Progenitor cell of endocrine pancreas (in vitro differentiated cells): ENCODE results near the gene CCDC137. TPM values are rescaled to one million over a fixed set of nuclear protein-coding genes. Genes with fewer than 3 reads are reported as not detected.
A peak's percentile ranks its signal among the peaks of the same experiment; 100 is the strongest.

ENCODE experiments used
- DNase-seq: peaks from one replicate; pipeline ENCODE4 v3.0.0; 2021; ENCODE audit warnings: low spot score; ENCODE audit not compliant: unreplicated experiment
- H3K27ac Mint-ChIP-seq: 2 replicates; pipeline ENCODE4 v1.8.0; 2021; ENCODE audit warnings: mild to moderate bottlenecking, moderate library complexity, mixed read lengths
- H3K27me3 Mint-ChIP-seq: 2 replicates; pipeline ENCODE4 v1.8.0; 2021; ENCODE audit warnings: mixed read lengths
- H3K36me3 Mint-ChIP-seq: 2 replicates; pipeline ENCODE4 v1.8.0; 2022; ENCODE audit warnings: mixed read lengths; ENCODE audit not compliant: insufficient read depth
- H3K4me1 Mint-ChIP-seq: 2 replicates; pipeline ENCODE4 v1.8.0; 2021; ENCODE audit warnings: low read depth, mixed read lengths
- H3K4me3 Mint-ChIP-seq: 2 replicates; pipeline ENCODE4 v1.8.0; 2021; ENCODE audit warnings: low read depth, mild to moderate bottlenecking, moderate library complexity, mixed read lengths
- H3K9me3 Mint-ChIP-seq: 2 replicates; pipeline ENCODE4 v1.8.0; 2021; ENCODE audit warnings: low read depth, mixed read lengths
- total RNA-seq: library from RNA; stranded (reverse); gene quantifications from 2 replicates; pipeline ENCODE4 v1.2.1, GENCODE V29; 2021
- TF ChIP-seq, protein P1 (sequence below): fragments of 200-600 bp; sonication (generic); IDR thresholded peaks from one replicate; pipeline ENCODE4 v1.5.0; 2021; ENCODE audit warnings: antibody characterized with exemption, mild to moderate bottlenecking; ENCODE audit not compliant: unreplicated experiment

The CCDC137 gene
- total RNA-seq, 1 donor from 2014 or later, result 26.6 TPM

DNA sequence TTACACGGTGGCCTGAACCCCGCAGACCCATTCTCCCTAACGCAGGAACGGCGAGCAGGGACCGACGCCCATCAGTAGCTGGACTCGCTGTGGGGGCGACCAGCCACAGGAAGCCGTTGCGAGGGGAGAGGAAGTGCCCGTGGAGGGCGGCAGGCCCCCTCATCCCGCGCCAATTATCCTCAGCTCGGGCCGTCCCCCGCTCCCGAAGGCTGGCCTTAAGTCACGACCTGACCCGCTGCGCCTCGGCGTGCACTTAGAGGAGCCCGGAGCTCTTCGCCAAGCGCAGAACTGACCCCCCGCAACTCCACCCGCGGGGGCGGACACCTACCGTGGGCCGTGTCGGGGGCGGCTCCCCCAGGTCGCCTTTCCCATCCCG lies 16.7 kb downstream of the CCDC137 start:
- TF ChIP-seq, protein P1, sequence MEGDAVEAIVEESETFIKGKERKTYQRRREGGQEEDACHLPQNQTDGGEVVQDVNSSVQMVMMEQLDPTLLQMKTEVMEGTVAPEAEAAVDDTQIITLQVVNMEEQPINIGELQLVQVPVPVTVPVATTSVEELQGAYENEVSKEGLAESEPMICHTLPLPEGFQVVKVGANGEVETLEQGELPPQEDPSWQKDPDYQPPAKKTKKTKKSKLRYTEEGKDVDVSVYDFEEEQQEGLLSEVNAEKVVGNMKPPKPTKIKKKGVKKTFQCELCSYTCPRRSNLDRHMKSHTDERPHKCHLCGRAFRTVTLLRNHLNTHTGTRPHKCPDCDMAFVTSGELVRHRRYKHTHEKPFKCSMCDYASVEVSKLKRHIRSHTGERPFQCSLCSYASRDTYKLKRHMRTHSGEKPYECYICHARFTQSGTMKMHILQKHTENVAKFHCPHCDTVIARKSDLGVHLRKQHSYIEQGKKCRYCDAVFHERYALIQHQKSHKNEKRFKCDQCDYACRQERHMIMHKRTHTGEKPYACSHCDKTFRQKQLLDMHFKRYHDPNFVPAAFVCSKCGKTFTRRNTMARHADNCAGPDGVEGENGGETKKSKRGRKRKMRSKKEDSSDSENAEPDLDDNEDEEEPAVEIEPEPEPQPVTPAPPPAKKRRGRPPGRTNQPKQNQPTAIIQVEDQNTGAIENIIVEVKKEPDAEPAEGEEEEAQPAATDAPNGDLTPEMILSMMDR, result no peak
- Mint-ChIP-seq H3K27ac (peak overlapping the region; percentile 88), H3K4me3 (peak overlapping the region; percentile 89), H3K36me3 (peaks cover 8% of the 10 kb centered on the region), H3K4me1 (peaks cover 13% of the 10 kb centered on the region), H3K27me3 (no peaks in the 10 kb centered on the region), H3K9me3 (no peaks in the 10 kb centered on the region)
- no peak for DNase-seq

DNA sequence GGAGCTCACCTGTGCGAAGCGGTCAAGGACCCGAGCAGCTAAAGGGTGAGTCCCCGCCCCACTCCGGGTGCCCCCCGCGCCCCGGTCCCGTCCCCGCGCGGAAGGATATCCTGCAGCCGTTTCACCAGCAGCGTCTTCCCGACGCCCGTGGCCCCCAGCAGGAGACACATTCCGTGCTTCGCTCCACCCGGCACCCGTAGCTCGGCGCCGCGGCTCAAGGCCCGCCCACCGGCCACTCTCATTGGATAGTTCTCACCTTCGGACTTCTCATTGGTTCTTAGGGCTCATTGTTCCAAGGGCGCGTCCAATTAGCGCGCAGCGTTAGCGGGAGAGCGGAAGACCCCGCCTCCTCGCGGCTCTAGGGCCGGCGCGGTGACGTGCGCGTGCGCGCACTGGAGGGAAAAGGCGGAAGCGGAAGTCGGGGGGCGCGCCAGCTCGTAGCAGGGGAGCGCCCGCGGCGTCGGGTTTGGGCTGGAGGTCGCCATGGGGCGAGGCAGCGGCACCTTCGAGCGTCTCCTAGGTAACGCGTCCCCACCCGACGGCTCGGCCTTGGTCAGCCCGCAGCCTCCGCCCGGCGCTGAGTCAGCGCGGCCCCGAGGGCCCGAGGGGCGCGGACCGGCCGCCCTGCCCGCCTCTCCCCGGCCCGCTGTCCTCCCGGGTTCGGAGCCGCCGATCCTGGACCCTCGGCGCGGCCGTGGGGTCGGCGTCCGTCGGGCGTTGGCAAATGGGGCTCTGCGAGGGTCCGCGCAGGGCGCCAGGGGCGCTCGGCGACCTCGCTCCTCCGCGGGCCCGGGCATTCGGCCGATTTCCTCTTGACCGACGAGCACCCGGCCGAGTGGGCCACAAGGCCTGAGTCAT lies 17.3 kb downstream of the CCDC137 start, which contains the start of the genes ARL16 and HGS:
TSS of gene ARL16 (minus strand) at position 214 of the 858 bp plus-strand sequence. CDS start at position 170, 44 bp downstream.
TSS of gene HGS (plus strand) at position 428 of the 858 bp plus-strand sequence. CDS start at position 484, 56 bp downstream.
- peak; percentile 97 for DNase-seq
- H3K4me1 Mint-ChIP-seq, result peaks cover 13% of the 10 kb centered on the region
- TF ChIP-seq, protein P1, result no peak
- H3K4me3 Mint-ChIP-seq, result peak within 1 kb of the TSS; percentile 89
- no peaks in the 10 kb centered on the region for H3K9me3 Mint-ChIP-seq
- H3K27ac Mint-ChIP-seq, result peak within 1 kb of the TSS; percentile 94
- H3K36me3 Mint-ChIP-seq, result peaks cover 10% of the 10 kb centered on the region
- no peaks in the 10 kb centered on the region for H3K27me3 Mint-ChIP-seq

DNA sequence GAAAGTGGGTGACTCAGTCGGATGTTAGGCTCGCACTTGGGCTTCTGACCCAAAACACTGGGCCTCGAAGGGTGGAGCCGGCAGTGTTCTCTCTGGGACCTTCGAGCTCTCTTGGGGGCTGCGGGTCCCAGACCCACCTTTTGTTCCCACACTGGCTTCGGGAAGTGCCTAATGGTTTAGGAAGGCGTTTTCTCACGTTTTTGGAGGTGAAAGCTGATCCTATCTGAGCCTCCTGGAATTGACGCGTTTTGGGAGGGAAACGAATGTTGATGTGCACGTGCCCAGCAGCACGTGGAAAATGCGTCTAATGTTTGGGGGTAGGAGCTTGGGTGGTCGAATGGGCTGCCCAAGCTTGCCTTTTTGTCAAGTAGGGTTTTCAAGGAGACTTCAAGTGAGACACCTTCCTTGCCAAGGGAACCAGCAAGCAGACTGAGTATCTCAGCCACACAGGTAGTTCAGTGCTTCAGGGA lies 17.9 kb downstream of the CCDC137 start:
- DNase-seq, result no peak
- H3K27me3 Mint-ChIP-seq, result no peaks in the 10 kb centered on the region
- peak overlapping the region; percentile 92 for H3K27ac Mint-ChIP-seq
- H3K4me1 Mint-ChIP-seq, result peaks cover 13% of the 10 kb centered on the region
- peaks cover 10% of the 10 kb centered on the region for H3K36me3 Mint-ChIP-seq
- peak overlapping the region; percentile 78 for H3K4me3 Mint-ChIP-seq
- TF ChIP-seq, protein P1, result no peak
- no peaks in the 10 kb centered on the region for H3K9me3 Mint-ChIP-seq

DNA sequence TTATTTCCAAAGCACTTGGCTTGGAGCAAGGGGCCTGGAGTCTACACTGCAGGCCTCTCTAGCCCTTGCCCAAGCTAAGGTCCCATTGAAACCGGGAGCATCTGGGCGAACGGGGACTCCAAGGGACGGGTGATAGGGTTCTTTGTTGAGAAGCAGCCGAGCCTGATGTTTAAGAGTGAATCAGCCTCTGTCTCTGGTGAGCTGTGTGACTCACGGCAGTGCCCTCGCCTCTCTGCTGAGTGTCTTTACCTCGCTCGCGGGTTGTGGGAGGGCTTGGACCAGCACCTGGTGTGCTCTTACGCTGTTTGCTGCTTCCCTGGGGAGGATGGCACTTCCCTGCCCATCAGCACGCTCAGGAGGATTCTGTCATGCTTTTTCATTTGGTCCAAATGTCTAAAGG lies 18.6 kb downstream of the CCDC137 start:
- Mint-ChIP-seq H3K4me3 (peak overlapping the region; percentile 78), H3K9me3 (no peaks in the 10 kb centered on the region), H3K27ac (peak overlapping the region; percentile 92), H3K4me1 (peaks cover 13% of the 10 kb centered on the region), H3K36me3 (peaks cover 13% of the 10 kb centered on the region), H3K27me3 (no peaks in the 10 kb centered on the region)
- TF ChIP-seq, protein P1, result no peak
- no peak for DNase-seq

DNA sequence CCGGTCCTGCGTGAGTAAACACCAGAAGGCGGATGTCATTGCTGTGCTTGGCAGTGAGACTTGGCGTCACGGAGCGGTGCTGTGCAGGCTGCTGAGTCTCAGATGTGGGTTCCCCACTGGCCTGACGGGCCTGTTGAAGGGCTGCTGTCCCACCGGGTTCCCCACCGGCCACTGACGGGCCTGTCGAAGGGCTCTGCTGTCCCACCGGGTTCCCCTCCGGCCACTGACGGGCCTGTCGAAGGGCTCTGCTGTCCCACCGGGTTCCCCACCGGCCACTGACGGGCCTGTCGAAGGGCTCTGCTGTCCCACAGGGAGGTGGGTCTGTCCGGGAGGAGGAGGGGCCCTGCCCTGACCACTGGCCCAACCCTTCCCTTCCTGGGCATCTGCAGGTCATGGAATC lies 20.1 kb downstream of the CCDC137 start:
- Mint-ChIP-seq H3K4me3 (no peak overlapping the region), H3K27me3 (no peaks in the 10 kb centered on the region), H3K36me3 (peaks cover 14% of the 10 kb centered on the region), H3K9me3 (no peaks in the 10 kb centered on the region), H3K27ac (no peak overlapping the region), H3K4me1 (peaks cover 13% of the 10 kb centered on the region)
- DNase-seq, result no peak
- TF ChIP-seq, protein P1, result no peak
